K562 (cell line): ENCODE results near the gene RSRC1. TPM values are rescaled to one million over a fixed set of nuclear protein-coding genes. Genes with fewer than 3 reads are reported as not detected.

Experiments used
- ATAC-seq: fragments of 200-7000 bp; cut with Tn5 transposase; 3 replicates; pipeline ENCODE4 v1.9.1; 2020; ENCODE audit warnings: moderate library complexity
- BruUV-seq: library from RNA; stranded (reverse); fragments of 400-500 nt; replicated peaks from 2 replicates; lab custom pipeline; 2021; lab: Mats Ljungman, UMichigan
- CTCF ChIA-PET: fragments of 300-600 bp; formaldehyde crosslinking; extraction: SDS; loops from one replicate; lab custom pipeline; 2021; ENCODE audit warnings: low intra/inter-chr PET ratio; lab: Yijun Ruan, JAX
- POLR2A ChIA-PET: fragments of 300-600, 350-650 bp; sonication (Branson Sonifier 250); formaldehyde crosslinking; extraction: SDS; loops from one replicate; lab custom pipeline; 2021; ENCODE audit warnings: antibody characterized with exemption, inconsistent platforms; lab: Yijun Ruan, JAX
- DNase-seq, 4 experiments: peaks; one replicate each; pipeline versions ENCODE4 v3.0.0 to v3.0.0-alpha.2; 2011 to 2018; ENCODE audit warnings: low spot score in 3 of 4, mixed read lengths in 3 of 4; ENCODE audit errors: extremely low read depth in 1 of 4
- FAIRE-seq: peaks from 2 replicates; lab custom pipeline; 2011; peaks lifted over from hg19 to GRCh38; lab: Jason Lieb, UNC
- H2AFZ ChIP-seq: 2 replicates; pipeline ENCODE4 v1.6.0; 2011; ENCODE audit warnings: low read depth, low read length, control low read depth, inconsistent platforms
- H3K27ac ChIP-seq: fragments of 200-600 bp; 3 replicates; pipeline ENCODE4 v1.8.0; 2011; ENCODE audit warnings: low read depth, mild to moderate bottlenecking, control low read depth, inconsistent platforms, low read length, moderate library complexity, mixed read lengths; ENCODE audit errors: extremely low read depth
- H3K27me3 ChIP-seq, 2 experiments: fragments of 300-600 bp in 1 of 2; 2 replicates in 1 of 2; 3 replicates in 1 of 2; pipeline versions ENCODE4 v1.6.0 to v1.8.0; 2011; ENCODE audit warnings: inconsistent platforms in 2 of 2, low read length in 2 of 2, mild to moderate bottlenecking in 1 of 2, mixed read lengths in 1 of 2, moderate library complexity in 1 of 2; ENCODE audit not compliant: control insufficient read depth in 2 of 2, insufficient read depth in 2 of 2
- H3K36me3 ChIP-seq: fragments of 300-600 bp; 3 replicates; pipeline ENCODE4 v1.8.0; 2011; ENCODE audit warnings: mild to moderate bottlenecking, low read length, inconsistent platforms; ENCODE audit not compliant: control insufficient read depth, insufficient read depth
- H3K4me1 ChIP-seq, 2 experiments: fragments of 200-600 bp in 1 of 2; replicated peaks in 1 of 2; 2 replicates in 1 of 2; 3 replicates in 1 of 2; pipeline versions ENCODE4 v1.5.1 to v1.8.0; 2011; ENCODE audit warnings: inconsistent platforms in 2 of 2, low read length in 2 of 2, mild to moderate bottlenecking in 1 of 2, mixed read lengths in 1 of 2, moderate library complexity in 1 of 2; ENCODE audit not compliant: control insufficient read depth in 2 of 2, insufficient read depth in 2 of 2
- H3K4me2 ChIP-seq: 2 replicates; pipeline ENCODE4 v1.6.1; 2011; ENCODE audit warnings: low read length, control low read depth, inconsistent platforms, mixed read lengths; ENCODE audit not compliant: insufficient read depth
- H3K4me3 ChIP-seq: fragments of 200-600 bp; sonication (generic), shearing (Covaris generic); 2 replicates; pipeline ENCODE4 v1.5.1; 2016; ENCODE audit warnings: control low read depth, inconsistent platforms
- H3K79me2 ChIP-seq: fragments of 200-600 bp; 3 replicates; pipeline ENCODE4 v1.8.0; 2011; ENCODE audit warnings: low read length, inconsistent platforms; ENCODE audit not compliant: control insufficient read depth, insufficient read depth
- H3K9ac ChIP-seq, 2 experiments: 2 replicates each; pipeline versions ENCODE4 v1.6.0 to v1.6.1; 2011; ENCODE audit warnings: low read depth in 2 of 2, low read length in 2 of 2, control low read depth in 1 of 2, inconsistent platforms in 1 of 2, mild to moderate bottlenecking in 1 of 2, mixed read lengths in 1 of 2; ENCODE audit not compliant: insufficient read depth in 1 of 2
- H3K9me1 ChIP-seq: one replicate; pipeline ENCODE4 v1.6.0; 2011; ENCODE audit warnings: inconsistent platforms, mild to moderate bottlenecking, low read length, moderate library complexity; ENCODE audit not compliant: control insufficient read depth, insufficient read depth
- H3K9me3 ChIP-seq: replicated peaks from 2 replicates; pipeline ENCODE4 v1.5.1; 2011; ENCODE audit warnings: low read depth, low read length, inconsistent platforms; ENCODE audit not compliant: control insufficient read depth, insufficient read depth
- H4K20me1 ChIP-seq: replicated peaks from 2 replicates; pipeline ENCODE4 v1.6.1; 2011; ENCODE audit warnings: low read length, inconsistent platforms, mixed read lengths; ENCODE audit not compliant: control insufficient read depth, insufficient read depth
- OTX1 ChIP-seq: fragments of 450-650 bp; formaldehyde crosslinking; IDR thresholded peaks from 2 replicates; pipeline ENCODE4 v1.4.0; 2022; ENCODE audit warnings: mild to moderate bottlenecking
- RBM17 ChIP-seq: fragments of 200-400 bp; formaldehyde crosslinking; IDR thresholded peaks from 2 replicates; pipeline ENCODE4 v1.6.1; 2017; ENCODE audit warnings: low read depth, mild to moderate bottlenecking, low read length, borderline replicate concordance
- XRCC5 ChIP-seq: fragments of 200-400 bp; formaldehyde crosslinking; IDR thresholded peaks from 2 replicates; pipeline ENCODE4 v1.6.1; 2017; ENCODE audit warnings: low read depth, mild to moderate bottlenecking, low read length
- ZBED1 ChIP-seq: IDR thresholded peaks from 2 replicates; pipeline ENCODE4 v1.6.1; 2014
- ZNF551 ChIP-seq: fragments of 250-450 bp; sonication (Bioruptor Pico); IDR thresholded peaks from 2 replicates; pipeline ENCODE4 v1.5.0; 2021; ENCODE audit warnings: mild to moderate bottlenecking, moderate library complexity
- WGBS: fragments of 100-300 bp; shearing (Covaris generic); methylation state at CpG from one replicate; pipeline ENCODE4 v1.1.6; 2016; ENCODE audit warnings: low coverage, mixed read lengths; ENCODE audit not compliant: insufficient coverage; ENCODE audit errors: missing lambda C conversion rate; 5-methylcytosine and 5-hydroxymethylcytosine counted together
- in situ Hi-C: fragments of 300-500 bp; cut with MboI; formaldehyde crosslinking; loops from 4 replicates; pipeline ENCODE4 v1.15.0; 2018; ENCODE audit warnings: inconsistent platforms, mixed read lengths
- intact Hi-C: fragments of 100-400 bp; cut with micrococcal nuclease; formaldehyde crosslinking; loops from 2 replicates; pipeline ENCODE4 v1.14.2; 2022
- polyA plus RNA-seq, 8 experiments: library from polyadenylated mRNA; depleted of rRNA in 4 of 8; stranded (reverse) in 5 of 8; unstranded in 3 of 8; fragments of >200 nt; fragmentation: Nextera tagmentation in 2 of 8; fragmentation: Illumina TruSeq in 1 of 8; extraction: Ambion mirVana in 2 of 8; extraction: Trizol in 1 of 8; gene quantifications; 2 replicates each; pipeline versions ENCODE4 v1.2.1 to v1.2.3, GENCODE V29; 2011 to 2014; ENCODE audit warnings: inconsistent platforms in 1 of 8, missing spikeins in 1 of 8
- total RNA-seq, 7 experiments: library from RNA; depleted of rRNA in 6 of 7; stranded (reverse); fragments of >200 nt in 6 of 7; fragmentation: Illumina TruSeq in 2 of 7; extraction: Trizol in 2 of 7; gene quantifications; 2 replicates each; pipeline versions ENCODE4 v1.2.1 to v1.2.3, GENCODE V29; 2011 to 2021; ENCODE audit warnings: low replicate concordance in 1 of 7
- TF ChIP-seq, protein P1 (sequence below), 2 experiments: fragments of 450-650 bp; formaldehyde crosslinking in 1 of 2; IDR thresholded peaks; 2 replicates each; pipeline versions ENCODE4 v1.4.0 to v1.6.1; 2014 to 2020; ENCODE audit warnings: mild to moderate bottlenecking in 2 of 2, borderline replicate concordance in 1 of 2, low read depth in 1 of 2
- TF ChIP-seq, protein P2 (sequence below): fragments of 250-450 bp; sonication (Bioruptor Pico); IDR thresholded peaks from 2 replicates; pipeline ENCODE4 v1.4.0; 2020

The RSRC1 gene
- total and polyA plus RNA-seq, 9 of the 15 experiments (the other 6 are each of a cell fraction or from before 2014, with no cell fraction given) = 19.3 to 128 (median 75.5) TPM

DNA sequence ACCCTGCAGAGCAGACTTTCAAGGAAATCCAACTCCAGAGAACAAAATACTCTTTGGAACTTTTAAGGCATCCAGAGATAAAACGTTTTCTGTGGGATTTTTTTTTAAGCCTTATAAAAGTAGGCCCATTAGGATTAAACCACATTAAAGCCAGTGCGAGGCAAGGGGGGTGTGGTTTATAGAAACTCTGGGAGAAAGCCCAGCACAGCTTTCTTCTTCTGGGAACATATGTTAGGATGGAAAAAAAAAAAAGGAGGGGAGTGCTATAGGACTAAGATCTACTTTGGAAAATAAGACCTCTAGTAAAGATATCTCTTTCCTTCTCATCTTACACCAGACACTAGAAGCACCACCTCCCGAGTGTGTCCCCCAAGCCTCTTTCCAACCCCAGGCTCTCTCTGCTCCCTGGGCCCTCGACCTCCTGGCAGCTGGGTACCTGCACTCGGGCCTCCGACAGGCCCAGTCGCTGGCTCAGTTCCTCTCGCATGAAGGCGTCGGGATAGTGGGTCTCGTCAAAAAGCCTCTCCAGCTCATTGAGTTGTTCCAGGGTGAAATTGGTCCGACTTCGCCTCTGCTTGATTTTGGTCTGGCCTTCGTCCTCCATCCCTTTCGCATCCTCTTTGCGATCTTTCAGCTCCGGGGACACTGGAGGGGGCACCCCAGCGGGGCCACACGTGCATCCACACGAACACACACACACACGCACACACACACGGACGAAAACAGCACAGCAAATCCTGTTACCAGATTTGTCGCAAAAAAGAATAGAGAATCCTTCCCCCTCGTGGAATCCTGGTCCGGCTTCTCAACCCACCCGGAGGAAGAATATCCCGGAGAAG, 7.4 kb upstream of the RSRC1 start:
- Histone ChIP-seq H3K4me1 (peaks cover 4 to 28% of the 10 kb centered on the region in 2 experiments; a peak in 4 of 5 replicates), H2AFZ (no peak overlapping the region), H3K9ac (no peak overlapping the region), H3K9me3 (peaks cover 8% of the 10 kb centered on the region), H3K4me2 (no peak overlapping the region), H3K27me3 (no peaks in the 10 kb centered on the region), H3K4me3 (no peak overlapping the region), H3K27ac (no peak overlapping the region), H4K20me1 (no peaks in the 10 kb centered on the region), H3K79me2 (peaks cover 10% of the 10 kb centered on the region; the same call in 2 of the 3 replicates), H3K36me3 (peaks cover 44% of the 10 kb centered on the region), H3K9me1 (no peaks in the 10 kb centered on the region)
- intact Hi-C loops = no loop called here
- 84% methylated on average over 28 of the region's 28 CpGs for WGBS
- ATAC-seq = no peak
- DNase-seq = no peak
- ChIA-PET POLR2A (no interaction called here), CTCF (no interaction called here)
- no TSS peak for BruUV-seq
- in situ Hi-C loops = no loop called here
- FAIRE-seq = no peak
- TF ChIP-seq RBM17 (no peak), ZBED1 (no peak), XRCC5 (no peak), OTX1 (no peak), ZNF551 (CRISPR knock-in tag) (no peak)
- TF ChIP-seq, protein P1, sequence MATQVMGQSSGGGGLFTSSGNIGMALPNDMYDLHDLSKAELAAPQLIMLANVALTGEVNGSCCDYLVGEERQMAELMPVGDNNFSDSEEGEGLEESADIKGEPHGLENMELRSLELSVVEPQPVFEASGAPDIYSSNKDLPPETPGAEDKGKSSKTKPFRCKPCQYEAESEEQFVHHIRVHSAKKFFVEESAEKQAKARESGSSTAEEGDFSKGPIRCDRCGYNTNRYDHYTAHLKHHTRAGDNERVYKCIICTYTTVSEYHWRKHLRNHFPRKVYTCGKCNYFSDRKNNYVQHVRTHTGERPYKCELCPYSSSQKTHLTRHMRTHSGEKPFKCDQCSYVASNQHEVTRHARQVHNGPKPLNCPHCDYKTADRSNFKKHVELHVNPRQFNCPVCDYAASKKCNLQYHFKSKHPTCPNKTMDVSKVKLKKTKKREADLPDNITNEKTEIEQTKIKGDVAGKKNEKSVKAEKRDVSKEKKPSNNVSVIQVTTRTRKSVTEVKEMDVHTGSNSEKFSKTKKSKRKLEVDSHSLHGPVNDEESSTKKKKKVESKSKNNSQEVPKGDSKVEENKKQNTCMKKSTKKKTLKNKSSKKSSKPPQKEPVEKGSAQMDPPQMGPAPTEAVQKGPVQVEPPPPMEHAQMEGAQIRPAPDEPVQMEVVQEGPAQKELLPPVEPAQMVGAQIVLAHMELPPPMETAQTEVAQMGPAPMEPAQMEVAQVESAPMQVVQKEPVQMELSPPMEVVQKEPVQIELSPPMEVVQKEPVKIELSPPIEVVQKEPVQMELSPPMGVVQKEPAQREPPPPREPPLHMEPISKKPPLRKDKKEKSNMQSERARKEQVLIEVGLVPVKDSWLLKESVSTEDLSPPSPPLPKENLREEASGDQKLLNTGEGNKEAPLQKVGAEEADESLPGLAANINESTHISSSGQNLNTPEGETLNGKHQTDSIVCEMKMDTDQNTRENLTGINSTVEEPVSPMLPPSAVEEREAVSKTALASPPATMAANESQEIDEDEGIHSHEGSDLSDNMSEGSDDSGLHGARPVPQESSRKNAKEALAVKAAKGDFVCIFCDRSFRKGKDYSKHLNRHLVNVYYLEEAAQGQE (IDR thresholded peaks at IDR 0.05; ENCODE audit: borderline replicate concordance) = no peak
- TF ChIP-seq, protein P1 (CRISPR knock-in tag; IDR thresholded peaks at IDR 0.05; ENCODE audit: low read depth) = no peak
- TF ChIP-seq, protein P2, sequence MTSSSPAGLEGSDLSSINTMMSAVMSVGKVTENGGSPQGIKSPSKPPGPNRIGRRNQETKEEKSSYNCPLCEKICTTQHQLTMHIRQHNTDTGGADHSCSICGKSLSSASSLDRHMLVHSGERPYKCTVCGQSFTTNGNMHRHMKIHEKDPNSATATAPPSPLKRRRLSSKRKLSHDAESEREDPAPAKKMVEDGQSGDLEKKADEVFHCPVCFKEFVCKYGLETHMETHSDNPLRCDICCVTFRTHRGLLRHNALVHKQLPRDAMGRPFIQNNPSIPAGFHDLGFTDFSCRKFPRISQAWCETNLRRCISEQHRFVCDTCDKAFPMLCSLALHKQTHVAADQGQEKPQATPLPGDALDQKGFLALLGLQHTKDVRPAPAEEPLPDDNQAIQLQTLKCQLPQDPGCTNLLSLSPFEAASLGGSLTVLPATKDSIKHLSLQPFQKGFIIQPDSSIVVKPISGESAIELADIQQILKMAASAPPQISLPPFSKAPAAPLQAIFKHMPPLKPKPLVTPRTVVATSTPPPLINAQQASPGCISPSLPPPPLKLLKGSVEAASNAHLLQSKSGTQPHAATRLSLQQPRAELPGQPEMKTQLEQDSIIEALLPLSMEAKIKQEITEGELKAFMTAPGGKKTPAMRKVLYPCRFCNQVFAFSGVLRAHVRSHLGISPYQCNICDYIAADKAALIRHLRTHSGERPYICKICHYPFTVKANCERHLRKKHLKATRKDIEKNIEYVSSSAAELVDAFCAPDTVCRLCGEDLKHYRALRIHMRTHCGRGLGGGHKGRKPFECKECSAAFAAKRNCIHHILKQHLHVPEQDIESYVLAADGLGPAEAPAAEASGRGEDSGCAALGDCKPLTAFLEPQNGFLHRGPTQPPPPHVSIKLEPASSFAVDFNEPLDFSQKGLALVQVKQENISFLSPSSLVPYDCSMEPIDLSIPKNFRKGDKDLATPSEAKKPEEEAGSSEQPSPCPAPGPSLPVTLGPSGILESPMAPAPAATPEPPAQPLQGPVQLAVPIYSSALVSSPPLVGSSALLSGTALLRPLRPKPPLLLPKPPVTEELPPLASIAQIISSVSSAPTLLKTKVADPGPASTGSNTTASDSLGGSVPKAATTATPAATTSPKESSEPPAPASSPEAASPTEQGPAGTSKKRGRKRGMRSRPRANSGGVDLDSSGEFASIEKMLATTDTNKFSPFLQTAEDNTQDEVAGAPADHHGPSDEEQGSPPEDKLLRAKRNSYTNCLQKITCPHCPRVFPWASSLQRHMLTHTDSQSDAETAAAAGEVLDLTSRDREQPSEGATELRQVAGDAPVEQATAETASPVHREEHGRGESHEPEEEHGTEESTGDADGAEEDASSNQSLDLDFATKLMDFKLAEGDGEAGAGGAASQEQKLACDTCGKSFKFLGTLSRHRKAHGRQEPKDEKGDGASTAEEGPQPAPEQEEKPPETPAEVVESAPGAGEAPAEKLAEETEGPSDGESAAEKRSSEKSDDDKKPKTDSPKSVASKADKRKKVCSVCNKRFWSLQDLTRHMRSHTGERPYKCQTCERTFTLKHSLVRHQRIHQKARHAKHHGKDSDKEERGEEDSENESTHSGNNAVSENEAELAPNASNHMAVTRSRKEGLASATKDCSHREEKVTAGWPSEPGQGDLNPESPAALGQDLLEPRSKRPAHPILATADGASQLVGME (CRISPR knock-in tag) = no peak
